Activated effector memory CD4-positive, alpha-beta T cell treated with anti-CD3 and anti-CD28 coated beads, Interleukin-2, amount 50 U/mL, for 16 hours (primary cell): Measurements from ENCODE around the gene RNF121.

Source experiments
- DNase-seq: peaks from one replicate; pipeline ENCODE4 v3.0.0-alpha.2; 2020

The RNF121 gene

DNA sequence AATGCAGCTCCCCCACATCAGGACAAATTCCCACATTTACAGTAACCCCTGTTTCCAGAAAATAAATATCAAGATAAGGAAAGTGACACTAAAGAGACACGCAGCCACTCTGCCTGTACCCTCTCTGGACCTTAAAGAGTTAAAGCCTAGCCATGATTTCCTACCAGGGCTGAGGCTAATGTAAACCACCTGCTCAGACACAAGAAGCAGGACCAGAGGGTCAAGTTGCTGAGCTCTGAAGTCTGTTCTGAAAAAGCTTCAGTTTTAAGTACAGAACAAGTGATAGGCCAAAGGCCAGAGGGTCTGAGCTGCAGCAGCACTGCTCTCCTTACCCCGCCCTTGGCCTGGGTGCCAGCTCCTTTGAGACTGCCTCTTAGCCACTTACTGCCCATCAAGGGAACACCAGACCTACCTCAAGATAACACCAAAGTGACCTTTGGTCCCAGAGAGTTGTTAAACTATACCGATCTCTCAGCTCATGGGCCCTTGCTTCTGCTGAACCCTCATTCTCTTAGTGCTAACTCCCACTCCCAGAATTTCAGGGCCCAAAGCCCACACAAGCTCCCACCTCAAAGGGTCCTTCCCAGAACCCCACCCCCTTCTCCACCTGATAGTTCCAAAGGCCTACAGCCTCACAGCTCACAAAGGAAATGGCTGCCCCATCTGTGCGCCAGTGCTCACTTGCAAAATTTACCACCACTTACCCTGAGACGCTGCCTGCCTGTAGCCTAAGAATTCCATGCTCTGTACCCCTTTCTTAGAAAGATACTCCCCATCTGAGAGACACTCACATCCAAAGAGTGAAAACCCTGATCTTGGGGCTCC lies 110.4 kb downstream of the RNF121 start:
- no peak for DNase-seq

GRCh38 chr11:72039856-72040401 lies 111.1 kb downstream of the RNF121 start:
- no peak for DNase-seq

GRCh38 chr11:72040491-72041363 lies 111.9 kb downstream of the RNF121 start:
- peak; percentile 91 for DNase-seq

DNA sequence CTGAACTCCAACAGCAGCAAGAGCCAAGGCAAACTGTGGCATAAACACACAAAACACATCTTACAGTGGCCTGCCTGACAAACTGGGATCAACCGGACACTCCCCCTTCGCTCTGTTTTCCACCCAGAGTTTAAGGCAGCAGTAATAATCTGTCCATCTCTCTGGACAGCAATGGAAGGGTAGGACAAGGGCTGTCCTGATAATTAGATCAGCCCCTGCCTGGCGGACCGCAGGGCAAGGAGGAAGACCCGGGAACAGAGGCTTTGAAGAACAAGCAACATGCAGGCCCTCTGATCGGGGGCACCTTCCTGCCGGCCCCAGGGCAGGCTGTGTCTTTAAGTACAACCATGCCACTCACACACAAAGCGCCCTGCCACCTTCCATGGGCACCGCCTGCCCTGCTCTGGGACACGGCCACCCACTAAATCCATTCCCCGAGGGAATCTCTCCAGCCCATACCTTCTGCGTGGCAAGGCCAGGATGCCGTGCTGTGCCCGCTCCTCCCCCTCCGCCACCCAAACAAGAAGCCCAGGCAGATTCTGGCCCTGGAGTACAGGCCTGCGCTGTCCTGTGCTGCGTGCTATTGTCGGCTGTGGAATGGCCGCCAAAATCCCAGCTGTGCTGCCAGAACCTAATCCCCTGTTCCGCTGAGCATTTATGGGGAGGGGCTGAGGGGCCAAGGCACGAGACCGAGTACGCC lies 112.7 kb downstream of the RNF121 start:
- DNase-seq, result peak; percentile 79

DNA sequence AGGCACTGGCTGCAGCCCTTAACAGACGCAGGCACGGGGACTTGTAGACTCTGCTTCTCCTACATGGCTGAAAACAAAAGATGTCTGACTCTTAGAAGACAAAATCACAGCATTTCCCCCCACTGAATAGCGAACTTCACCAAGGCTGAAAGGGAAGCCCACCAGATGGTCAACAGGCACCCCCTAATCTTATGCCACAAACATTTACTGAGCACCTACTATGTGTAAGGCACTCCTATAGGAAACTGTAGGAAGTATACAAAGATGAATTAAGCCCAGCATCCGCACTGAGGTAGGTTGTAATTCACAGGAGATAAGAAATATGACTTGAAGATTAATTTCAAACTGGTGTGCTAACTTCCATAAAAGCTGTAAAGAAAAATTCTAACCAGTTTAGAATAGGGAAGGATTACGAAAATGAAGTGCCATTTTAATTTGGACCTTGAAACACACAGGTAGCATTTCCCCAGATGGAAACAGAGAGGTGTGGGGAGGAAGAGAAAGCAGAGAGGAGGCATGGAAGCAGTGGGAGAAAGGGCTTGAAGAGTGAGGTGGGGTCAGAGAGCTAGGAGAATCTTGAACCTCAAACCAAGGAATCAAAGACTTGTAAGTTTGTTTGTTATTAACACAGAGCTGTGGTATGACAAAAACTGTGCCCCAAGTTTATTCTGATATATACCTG lies 113.4 kb downstream of the RNF121 start:
- no peak for DNase-seq

GRCh38 chr11:72045849-72046248 lies 117.0 kb downstream of the RNF121 start:
- DNase-seq, result no peak
